ENCODE results near the gene DGKI.

DGKI gene

GRCh38 chr7:137846827-137847567, at the start of gene DGKI:
DGKI (minus strand) TSS chr7:137846974.
- no peak for DNase-seq

DNA sequence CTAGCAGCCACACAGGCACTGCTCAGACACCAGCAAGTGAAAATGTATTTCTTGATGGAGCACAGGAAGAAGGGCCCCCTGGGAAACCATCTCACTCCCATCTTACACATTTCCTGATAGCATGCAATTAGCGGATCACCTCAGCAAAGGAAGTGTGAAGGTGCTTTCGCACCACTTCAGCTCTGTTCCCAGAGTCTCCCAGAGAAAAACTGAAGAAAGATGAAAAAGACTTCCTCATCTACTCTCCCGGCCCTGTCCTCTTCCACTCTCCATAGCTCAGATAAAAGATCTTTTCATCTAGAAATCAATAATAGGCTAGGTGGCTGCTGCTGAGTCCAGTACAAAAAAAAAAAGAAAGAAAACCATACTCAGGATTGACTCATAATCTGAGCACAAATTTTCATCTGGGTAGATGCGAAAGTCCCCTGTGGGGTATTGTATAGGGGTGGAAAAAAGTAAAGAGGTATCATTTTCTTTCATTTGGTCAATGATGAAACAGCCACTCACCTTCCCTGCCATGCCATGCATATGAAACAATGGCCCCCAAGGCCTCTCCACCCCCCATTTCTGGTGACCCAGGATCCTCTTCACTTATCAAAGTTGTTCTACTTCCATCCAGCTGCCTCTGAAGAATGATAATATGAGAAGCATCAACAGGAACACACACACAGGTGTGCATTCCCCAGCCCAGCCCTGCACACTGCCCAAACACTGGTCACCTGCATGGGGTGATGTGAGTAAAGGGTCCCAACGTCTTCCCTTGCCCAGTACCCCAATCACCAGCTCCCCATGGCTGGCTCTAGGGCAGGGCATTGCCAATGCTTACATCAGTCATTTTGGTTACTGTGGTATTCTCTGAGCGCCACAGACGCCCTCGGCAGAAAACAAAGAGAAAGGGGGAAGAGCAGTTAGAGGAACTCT, 48.8 kb upstream of the DGKI start:
- DNase-seq: no peak

GRCh38 chr7:137893143-137893742, 46.5 kb upstream of the DGKI start:
- DNase-seq: no peak

DNA sequence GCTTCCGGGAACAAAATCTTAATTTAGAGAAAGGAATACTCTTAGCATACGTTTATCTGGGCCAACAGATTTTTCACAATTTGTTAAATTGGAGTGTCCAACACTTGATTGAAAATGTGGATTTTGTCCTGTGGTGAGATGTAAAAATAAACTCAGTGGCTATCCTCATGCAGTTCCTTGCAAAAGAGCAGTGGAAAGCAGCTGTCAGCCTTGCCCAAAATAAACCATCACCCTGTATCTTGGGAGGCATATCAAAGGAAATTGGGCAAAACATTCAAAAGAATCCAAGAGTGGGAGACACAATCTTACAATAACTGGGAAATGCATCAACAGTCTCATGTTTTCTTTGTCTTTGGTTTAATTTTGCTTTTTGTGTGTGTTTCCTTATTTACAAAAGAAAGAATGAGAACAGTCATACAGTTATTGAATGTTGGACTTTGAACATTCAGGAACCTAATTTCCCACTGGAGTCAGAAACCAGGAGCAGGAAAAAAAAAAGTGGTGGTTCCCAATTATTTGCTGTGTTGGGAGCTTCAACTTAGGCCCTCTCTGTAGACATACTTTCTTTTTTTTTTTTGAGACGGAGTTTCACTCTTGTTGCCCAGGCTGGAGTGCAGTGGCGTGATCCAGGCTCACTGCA, 44.4 kb upstream of the DGKI start:
- DNase-seq: no peak

GRCh38 chr7:137890449-137890921, 43.7 kb upstream of the DGKI start:
- no peak for DNase-seq

DNA sequence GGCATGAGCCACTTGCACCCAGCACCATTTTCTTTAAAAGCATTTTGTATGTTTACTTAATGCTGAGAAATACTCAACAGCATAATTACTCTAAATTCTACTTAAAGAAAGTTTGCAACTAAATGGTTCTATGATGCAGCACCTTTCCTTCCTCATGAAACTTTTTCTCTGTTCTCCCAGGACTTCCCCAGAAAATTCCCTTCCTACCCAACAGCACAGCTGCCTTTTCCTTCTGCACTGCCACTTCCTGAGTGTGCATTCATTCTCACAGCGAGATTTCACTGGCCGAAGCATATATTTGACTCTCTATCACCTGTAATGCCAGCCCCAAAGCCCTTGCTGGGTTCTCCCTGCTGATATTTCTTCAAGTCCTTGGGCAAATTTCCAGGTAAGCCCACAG, 41.5 kb upstream of the DGKI start:
- DNase-seq: no peak

- no peak for DNase-seq
Measured at GRCh38 chr7:137886746-137887145, 40.0 kb upstream of the DGKI start.

DNA sequence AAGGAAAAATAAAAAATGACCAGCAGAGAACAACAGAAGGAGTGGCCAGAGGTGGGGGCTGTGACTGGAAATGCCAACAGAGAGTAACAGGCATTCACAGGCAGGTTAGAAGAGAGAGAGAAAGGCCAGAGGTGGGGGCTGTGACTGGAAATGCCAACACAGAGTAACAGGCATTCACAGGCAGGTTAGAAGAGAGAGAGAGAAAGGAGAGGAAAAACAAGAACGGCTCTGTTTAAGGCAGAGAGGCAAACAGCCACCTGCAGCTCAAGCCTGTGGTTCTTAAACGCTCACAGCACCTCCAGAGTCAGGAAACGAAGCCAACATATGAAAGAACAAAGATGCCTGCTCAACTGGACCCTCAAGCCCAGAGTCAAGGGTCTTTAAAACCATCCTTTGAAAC, 39.5 kb upstream of the DGKI start:
- no peak for DNase-seq

DNA sequence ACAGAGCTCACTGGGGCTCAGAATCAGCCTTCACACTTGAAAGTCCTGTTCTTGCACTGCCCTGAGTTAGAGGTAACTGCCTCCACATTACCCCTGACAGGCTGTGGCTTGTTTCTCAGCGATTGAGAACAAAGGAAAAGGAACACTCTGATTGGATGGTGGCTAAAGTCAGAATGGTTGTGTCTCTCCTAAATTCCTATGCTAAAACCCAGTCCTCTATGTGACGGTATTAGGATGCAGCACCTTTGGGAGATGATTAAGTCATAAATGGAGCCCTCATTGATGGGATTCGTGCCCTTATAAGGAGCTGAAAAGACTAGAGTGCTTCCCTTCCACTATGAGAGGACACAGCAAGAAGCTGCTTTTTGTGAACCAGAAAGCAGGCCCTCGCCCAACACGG, 38.9 kb upstream of the DGKI start:
- no peak for DNase-seq

DNA sequence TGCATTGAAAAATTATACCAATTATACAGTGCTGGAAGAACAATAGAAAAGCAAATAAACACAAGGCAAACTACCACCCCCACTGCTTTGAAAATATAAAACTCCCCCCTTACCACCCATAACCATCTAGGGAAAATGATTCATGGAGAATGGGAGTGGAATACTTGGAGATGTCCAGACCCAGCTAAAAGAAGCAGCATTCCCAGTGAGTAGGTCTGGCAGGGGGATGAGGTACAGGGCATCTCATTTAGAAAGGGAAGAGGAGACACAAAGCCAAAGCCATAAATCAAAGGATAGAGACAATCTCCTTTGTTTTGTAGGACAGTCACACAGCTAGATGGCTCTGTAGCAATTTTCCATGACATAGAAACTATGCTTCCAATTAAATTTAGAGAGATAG, 36.0 kb upstream of the DGKI start:
- DNase-seq: no peak

DNA sequence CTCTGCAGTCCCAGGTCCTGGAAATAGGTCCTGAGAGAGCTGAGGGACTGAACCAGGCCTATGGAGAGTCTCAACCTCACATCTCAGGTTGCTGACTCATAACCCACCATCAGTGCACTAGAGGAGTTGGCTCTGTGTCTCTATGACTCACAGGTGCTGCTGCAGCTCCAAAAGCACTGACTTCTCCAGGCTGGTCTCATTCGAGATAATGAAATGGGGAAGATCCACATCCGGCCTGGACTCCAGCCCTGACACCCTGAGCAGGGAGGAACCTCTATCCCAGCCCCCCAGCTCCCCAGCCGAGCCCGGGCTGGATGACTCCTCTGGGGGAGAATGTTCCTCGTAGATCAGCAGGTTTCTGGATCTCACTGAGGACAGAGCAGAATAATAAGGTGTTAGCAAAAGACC, 35.5 kb upstream of the DGKI start:
- peak; percentile 67 for DNase-seq

DNA sequence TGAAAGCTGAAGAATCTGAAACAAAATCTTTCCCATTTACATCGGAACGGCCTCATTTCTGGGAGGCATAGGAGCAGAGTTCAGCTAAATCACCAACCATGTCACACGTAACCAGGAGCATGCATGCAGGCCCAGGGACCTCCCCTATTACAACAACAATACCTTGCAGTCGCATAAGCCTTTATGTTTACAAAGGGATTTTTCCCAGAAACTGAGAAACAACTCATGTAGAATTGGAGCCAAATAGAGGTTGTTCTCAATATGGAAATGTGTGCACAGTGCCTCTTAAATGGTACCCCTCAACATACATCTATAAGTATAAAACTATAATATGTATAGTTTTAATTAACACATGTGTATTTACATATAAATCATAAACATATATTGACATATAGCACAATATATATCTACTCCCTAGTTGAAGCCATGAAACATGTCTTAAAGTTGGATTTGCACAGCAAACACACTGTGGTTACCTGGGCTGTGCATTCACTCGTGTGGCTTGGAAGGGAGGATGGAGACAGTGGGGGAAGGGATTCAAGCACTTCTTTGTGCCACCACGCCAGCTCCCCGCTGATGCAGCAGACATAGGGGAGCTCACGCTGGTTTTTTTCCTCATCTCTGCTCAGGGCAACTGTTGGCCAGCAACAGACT, 35.0 kb upstream of the DGKI start:
- no peak for DNase-seq

DNA sequence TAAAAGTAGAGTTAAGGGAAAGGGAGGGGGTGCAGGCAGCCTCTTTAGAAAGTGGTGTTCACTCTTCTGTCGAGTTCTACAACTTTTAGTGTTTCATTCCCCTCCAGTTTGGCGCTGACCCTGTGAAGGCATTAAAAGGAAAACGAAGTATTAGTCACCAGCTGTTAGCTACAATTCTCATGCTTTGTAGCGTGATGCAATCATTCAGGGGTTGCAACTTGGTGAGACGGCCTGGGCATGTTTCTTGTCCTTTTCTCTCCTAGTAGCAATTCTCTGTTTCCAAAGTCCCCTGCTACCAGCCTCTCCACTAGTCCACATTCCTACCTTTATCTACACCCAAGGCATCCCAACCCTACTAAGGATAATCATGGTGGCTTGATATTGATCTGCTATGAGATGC, 33.7 kb upstream of the DGKI start:
- DNase-seq: no peak

DNA sequence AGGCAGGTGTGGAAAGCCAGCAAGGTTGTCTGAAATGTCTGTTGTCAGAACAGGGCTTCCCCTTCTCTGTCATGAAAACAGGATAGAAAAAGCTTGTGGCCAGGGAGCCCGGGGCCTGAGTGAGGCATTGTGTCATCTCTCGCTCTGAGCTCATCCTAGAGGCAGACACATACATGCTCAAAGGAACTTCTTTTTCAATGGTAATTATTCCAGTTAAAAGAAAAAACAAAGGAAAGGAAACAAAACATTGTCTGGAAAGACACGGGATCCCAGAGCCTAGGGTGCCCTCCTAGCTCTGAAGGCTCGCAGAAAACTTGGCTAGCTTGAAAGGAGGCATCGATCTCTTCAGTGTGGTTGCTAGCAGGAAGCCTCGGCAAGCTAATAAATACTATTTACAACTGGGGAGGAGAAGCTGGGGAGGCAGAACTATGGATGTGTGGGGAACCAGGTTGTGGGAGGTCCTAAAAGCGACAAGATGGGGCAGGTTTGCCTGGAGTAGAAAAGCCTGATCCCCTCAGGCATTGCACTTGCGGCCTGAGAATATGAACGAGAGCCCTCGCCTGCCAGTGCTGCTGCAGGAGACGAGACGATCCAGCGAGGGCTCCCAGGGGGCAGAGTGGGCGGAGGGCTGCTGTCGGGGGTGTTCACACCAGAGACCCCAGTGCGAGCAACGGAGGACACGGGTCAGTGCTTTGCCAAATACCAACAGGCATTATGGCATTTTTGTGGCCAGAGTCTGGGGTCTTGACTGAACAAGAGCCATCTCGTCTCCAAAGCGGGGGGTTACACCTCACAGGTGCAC, 32.8 kb upstream of the DGKI start:
- DNase-seq: no peak

DNA sequence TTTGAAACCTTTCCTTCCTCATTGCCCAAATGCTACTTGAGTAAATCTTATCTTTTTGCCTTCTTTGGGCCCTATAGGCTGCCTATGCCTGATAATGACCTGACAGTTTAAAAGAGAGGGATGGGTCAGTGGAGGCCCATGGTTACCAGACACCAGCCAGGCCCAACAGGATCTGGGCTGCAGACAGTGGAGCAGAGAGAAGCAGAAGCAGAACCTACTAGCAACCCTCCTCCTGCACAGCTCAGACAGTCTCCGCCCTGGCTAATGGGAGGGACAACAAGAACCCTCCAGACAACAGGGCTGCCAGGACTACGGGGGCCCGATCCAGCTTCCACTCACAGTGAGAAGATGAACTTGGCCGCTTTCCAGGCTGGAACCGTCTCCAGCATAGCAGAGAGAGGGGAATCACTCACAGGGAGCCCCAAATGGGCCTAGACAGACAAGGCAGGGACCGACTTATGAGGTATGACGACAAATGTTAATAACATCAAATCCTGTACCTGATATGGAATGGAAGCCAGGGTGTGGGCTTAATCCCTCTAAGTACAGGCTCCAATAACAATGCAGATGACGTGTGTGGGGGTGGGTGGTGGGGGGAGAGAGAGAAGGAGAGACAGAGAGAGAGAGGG, 31.7 kb upstream of the DGKI start:
- DNase-seq: no peak

DNA sequence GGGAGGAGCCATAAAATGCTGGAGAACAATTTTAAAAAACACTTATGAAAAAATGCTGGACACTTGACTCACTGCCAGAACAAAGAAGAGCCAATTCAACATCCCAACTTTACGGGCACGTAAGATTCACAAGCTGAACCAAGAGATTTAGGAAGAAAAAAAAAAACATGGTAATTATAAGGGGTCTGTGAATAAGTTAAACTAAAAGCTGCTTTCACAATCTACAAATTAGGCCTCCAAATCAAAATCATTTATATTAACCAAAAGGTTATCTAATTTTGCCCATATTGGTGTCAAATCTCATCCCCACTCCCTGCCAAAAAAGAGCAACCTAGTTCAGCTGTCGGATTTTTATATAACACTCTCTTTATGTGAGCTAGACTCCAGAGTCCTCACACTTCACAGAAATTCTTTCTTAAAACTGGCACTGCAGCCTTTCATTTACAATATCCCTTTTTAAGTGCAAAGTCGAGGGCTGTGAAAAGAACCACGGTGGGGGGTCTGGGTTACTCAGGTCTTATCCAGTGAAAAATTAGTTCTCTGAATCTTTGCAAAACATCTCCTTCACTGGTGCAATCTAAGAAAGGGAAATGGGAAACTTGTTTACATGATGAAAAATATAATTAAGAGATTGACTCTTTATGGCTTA, 30.4 kb upstream of the DGKI start:
- DNase-seq: no peak

DNA sequence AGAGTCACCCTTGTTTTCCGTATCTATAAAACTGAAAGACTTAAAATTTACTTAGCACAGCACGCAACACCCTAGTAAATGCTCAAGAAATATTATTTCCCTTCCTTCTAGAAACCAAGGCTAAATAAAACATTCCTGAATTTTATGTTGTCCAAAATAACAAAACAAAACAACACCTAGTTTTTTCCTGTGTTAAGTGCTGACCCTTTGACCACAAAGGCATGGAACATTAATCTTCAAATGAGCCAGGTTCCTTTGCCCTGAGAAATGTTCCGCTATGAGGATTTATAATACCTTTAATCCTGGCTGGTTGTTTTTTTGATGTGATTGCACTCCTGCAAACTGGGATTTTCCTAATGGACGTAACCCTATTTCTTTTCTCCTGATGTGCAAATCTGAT, 29.0 kb upstream of the DGKI start:
- DNase-seq: no peak

GRCh38 chr7:137873979-137874777, 27.4 kb upstream of the DGKI start:
- DNase-seq: no peak

DNA sequence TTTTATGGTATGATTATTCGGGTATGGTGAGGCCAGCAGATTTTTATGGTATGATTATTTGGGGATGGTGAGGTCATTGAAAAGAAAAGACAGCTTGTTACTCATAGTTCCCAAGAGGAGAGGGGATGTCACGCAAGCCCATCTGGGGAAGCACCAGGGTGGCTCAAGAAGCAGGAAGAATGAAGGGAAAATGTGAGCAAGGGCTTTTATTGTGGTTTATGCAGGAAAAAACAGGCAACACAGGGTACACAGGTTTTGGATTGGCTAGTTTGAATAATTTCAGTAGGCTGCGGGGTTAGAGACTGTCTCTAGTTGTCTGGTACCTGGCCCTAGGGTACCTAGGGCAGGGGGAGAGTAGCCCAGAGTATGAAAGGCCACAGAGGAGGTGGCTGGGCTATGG, 26.8 kb upstream of the DGKI start:
- DNase-seq: peak; percentile 9

Data from GOT3 (cell line).